ENCODE data around the gene LRRC43.

Gene LRRC43

DNA sequence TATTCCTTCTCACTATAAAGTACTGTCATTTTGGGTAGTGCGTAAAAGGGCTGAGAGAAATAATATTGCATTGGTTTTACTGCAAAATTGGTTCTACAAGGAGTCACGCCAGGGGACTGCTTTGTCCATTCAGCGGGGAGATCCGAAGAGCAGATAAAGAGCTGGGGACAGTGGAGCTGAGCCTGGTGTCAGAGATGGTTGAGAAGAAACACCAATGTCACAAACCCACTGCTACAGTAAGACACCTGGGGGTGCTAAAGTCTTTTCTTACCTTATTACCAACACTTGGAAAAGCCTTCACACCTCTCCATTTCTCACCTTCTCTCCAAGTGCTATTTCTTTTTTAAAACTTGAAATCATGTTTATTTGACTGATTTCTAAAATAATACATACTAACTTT, 23.0 kb upstream of the LRRC43 start:
- no peak overlapping the region for H3K4me3 ChIP-seq (ENCODE audit: low read depth, low read length)
- TF ChIP-seq, protein P1, sequence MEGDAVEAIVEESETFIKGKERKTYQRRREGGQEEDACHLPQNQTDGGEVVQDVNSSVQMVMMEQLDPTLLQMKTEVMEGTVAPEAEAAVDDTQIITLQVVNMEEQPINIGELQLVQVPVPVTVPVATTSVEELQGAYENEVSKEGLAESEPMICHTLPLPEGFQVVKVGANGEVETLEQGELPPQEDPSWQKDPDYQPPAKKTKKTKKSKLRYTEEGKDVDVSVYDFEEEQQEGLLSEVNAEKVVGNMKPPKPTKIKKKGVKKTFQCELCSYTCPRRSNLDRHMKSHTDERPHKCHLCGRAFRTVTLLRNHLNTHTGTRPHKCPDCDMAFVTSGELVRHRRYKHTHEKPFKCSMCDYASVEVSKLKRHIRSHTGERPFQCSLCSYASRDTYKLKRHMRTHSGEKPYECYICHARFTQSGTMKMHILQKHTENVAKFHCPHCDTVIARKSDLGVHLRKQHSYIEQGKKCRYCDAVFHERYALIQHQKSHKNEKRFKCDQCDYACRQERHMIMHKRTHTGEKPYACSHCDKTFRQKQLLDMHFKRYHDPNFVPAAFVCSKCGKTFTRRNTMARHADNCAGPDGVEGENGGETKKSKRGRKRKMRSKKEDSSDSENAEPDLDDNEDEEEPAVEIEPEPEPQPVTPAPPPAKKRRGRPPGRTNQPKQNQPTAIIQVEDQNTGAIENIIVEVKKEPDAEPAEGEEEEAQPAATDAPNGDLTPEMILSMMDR (IDR thresholded peaks at IDR 0.05; ENCODE audit: low read depth, low read length), result peak; percentile 4
- TF ChIP-seq, protein P2, sequence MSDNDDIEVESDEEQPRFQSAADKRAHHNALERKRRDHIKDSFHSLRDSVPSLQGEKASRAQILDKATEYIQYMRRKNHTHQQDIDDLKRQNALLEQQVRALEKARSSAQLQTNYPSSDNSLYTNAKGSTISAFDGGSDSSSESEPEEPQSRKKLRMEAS (IDR thresholded peaks at IDR 0.05; ENCODE audit: low read depth, low read length), result no peak
- no peak for DNase-seq (ENCODE audit: low read depth)

DNA sequence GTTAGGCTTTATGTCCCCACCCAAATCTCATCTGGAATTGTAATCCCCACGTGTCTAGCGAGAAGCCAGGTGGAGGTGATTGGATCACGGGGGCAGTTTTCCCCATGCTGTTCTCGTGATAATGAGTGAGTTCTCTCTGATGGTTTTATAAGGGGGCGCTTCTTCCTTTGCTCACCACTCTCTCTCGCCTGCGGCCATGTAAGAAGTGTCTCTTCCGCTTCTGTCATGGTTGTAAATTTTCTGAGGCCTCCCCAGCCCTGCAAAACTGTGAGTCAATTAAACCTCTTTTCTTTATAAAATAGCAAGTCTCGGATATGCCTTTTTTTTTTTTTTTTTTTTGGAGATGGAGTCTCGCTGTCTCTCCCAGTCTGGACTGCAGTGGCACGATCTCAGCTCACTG, 22.2 kb upstream of the LRRC43 start:
- no peak for TF ChIP-seq POLR2A (IDR thresholded peaks at IDR 0.05; ENCODE audit: extremely low read depth, insufficient read length)
- TF ChIP-seq, protein P1 (IDR thresholded peaks at IDR 0.05; ENCODE audit: low read depth, low read length), result no peak
- TF ChIP-seq, protein P2 (IDR thresholded peaks at IDR 0.05; ENCODE audit: low read depth, low read length), result no peak
- no peak overlapping the region for H3K4me3 ChIP-seq (ENCODE audit: low read depth, low read length)
- DNase-seq (ENCODE audit: low read depth), result no peak

DNA sequence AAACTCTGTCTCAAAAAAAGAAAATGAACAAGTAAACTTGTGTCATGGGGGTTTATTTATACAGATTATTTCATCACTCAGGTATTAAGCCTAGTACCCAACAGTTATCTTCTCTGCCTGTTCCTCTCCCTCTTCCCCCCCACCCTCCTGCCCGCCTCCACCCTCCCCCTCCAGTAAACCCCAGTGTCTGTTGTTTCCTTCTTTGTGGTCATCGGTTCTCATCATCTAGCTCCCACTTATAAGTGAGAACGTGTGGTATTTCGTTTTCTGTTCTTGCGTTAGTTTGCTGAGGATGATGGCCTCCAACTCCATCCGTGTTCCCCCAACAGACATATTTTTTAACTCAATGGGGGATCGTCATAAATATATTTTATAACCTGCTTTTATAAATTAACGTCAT, 21.2 kb upstream of the LRRC43 start:
- H3K4me3 ChIP-seq (ENCODE audit: low read depth, low read length), result no peak overlapping the region
- TF ChIP-seq, protein P2 (IDR thresholded peaks at IDR 0.05; ENCODE audit: low read depth, low read length), result no peak
- no peak for TF ChIP-seq MYC (IDR thresholded peaks at IDR 0.05; ENCODE audit: low read depth, low read length)
- TF ChIP-seq, protein P1 (IDR thresholded peaks at IDR 0.05; ENCODE audit: low read depth, low read length), result no peak
- no peak for TF ChIP-seq POLR2A (IDR thresholded peaks at IDR 0.05; ENCODE audit: extremely low read depth, insufficient read length)
- no peak for DNase-seq (ENCODE audit: low read depth)

DNA sequence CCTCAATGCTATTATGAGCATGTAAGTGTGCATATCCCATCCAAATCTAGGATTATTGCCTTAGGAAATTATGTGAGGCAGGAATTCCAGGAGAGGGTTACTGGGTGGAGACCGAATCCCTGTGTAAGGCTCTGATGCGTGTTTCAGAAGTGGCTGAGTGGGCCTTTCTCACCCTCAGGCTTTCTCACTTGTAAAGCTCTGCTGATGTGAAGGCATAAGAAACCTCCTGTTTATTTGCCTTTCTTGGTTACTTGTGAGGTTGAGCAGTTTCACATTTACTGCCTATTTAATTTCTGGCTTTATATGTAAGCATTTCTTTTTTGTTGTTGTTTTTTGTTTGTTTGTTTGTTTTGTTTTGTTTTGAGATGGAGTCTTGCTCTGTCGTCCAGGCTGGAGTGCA, 19.9 kb upstream of the LRRC43 start:
- DNase-seq (ENCODE audit: low read depth), result no peak
- H3K4me3 ChIP-seq (ENCODE audit: low read depth, low read length), result no peak overlapping the region
- TF ChIP-seq MYC (IDR thresholded peaks at IDR 0.05; ENCODE audit: low read depth, low read length) (no peak), POLR2A (IDR thresholded peaks at IDR 0.05; ENCODE audit: extremely low read depth, insufficient read length) (no peak)
- TF ChIP-seq, protein P2 (IDR thresholded peaks at IDR 0.05; ENCODE audit: low read depth, low read length), result no peak
- TF ChIP-seq, protein P1 (IDR thresholded peaks at IDR 0.05; ENCODE audit: low read depth, low read length), result no peak

DNA sequence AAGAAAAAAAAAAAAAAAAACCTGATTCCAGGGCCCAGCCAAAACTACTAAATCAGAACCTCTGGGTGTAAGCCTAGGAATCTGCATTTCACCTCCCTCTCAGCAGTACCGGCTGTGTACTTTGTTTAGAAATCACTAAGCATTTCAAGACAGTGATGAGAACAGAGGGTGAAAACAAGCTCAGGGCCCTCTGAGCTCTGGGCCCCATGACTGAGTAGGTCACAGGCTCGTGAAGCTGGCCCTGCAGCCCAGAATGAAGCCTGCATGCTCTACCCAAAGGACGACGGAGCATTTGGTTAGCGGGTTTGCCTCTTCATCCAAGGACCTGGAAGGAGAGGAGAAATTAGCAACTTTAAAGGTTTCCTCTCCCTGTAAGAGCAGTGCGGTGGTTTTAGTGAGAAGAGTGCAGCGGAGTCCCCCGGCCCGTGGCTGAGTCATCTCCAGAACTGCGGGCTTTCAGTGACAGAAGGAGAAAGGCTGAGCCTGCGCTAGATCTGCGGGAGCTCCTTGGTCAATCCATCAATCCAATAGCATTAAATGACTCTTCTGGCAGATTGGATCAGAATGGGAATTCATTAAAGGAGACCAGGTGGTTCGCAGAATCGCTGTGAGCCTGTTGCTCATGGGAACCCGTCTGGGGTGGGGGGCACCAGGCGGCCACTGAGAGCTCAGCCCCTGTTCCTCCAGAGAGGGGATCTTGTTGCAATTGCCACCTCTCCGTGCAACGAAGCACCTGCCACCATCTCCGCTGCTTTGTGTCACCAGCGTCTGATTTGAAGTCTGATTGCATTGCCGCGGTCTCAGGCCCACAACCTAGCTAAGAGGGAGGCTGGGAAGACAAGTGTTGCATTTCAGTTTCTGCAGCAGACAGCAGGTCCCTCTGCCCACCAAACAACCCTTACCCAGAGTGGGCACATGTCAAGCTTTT, 16.2 kb upstream of the LRRC43 start:
- TF ChIP-seq, protein P1 (IDR thresholded peaks at IDR 0.05; ENCODE audit: low read depth, low read length), result no peak
- TF ChIP-seq, protein P2 (IDR thresholded peaks at IDR 0.05; ENCODE audit: low read depth, low read length), result no peak
- TF ChIP-seq MYC (IDR thresholded peaks at IDR 0.05; ENCODE audit: low read depth, low read length) (no peak), POLR2A (IDR thresholded peaks at IDR 0.05; ENCODE audit: extremely low read depth, insufficient read length) (no peak)
- DNase-seq (ENCODE audit: low read depth), result no peak
- no peak overlapping the region for H3K4me3 ChIP-seq (ENCODE audit: low read depth, low read length)
